Osteocyte (in vitro differentiated cells): ENCODE results near the gene MRPS26. TPM values are rescaled to one million over a fixed set of nuclear protein-coding genes. Genes with fewer than 3 reads are reported as not detected.
A peak's percentile ranks its signal among the peaks of the same experiment; 100 is the strongest.

Experiments
- DNase-seq: peaks from one replicate; pipeline ENCODE4 v3.0.0; 2021; ENCODE audit warnings: mixed read lengths; ENCODE audit not compliant: unreplicated experiment; ENCODE audit errors: extremely low spot score
- H3K27ac Mint-ChIP-seq: one replicate; pipeline ENCODE4 v1.8.0; 2021; ENCODE audit warnings: mild to moderate bottlenecking, mixed read lengths; ENCODE audit not compliant: unreplicated experiment
- H3K27me3 Mint-ChIP-seq: one replicate; pipeline ENCODE4 v1.8.0; 2021; ENCODE audit warnings: mixed read lengths; ENCODE audit not compliant: unreplicated experiment
- H3K36me3 Mint-ChIP-seq: one replicate; pipeline ENCODE4 v1.8.0; 2021; ENCODE audit warnings: mixed read lengths; ENCODE audit not compliant: unreplicated experiment
- H3K4me1 Mint-ChIP-seq: one replicate; pipeline ENCODE4 v1.8.0; 2021; ENCODE audit warnings: mixed read lengths; ENCODE audit not compliant: unreplicated experiment
- H3K4me3 Mint-ChIP-seq: one replicate; pipeline ENCODE4 v1.8.0; 2021; ENCODE audit warnings: mild to moderate bottlenecking, moderate library complexity, mixed read lengths; ENCODE audit not compliant: unreplicated experiment
- H3K9me3 Mint-ChIP-seq: one replicate; pipeline ENCODE4 v1.8.0; 2021; ENCODE audit warnings: mixed read lengths; ENCODE audit not compliant: unreplicated experiment
- long read RNA-seq: library from polyadenylated mRNA; unstranded; transcript quantifications from one replicate; pipeline ENCODE4 v2.0.0, GENCODE V29; 2021
- total RNA-seq: library from RNA; stranded (reverse); gene quantifications from 2 replicates; pipeline ENCODE4 v1.2.1, GENCODE V29; 2021
- TF ChIP-seq, protein P1 (sequence below): fragments of 200-600 bp; sonication (generic); IDR thresholded peaks from 2 replicates; pipeline ENCODE4 v1.5.0; 2021; ENCODE audit warnings: antibody characterized with exemption, mild to moderate bottlenecking, moderate library complexity

MRPS26 gene
- 40.1 and 44.4 TPM in 2 replicates for total RNA-seq
- long read RNA-seq, transcript MRPS26-201 (4 exons, 1,127 nt) = major isoform, 56 of 62 reads
- long read RNA-seq, partial matches to known transcripts = 5 of 62 reads
- long read RNA-seq, other reads (novel, unspliced or antisense) = 1 of 62 reads

- no peaks in the 10 kb centered on the region for H3K27me3 Mint-ChIP-seq
- DNase-seq = peak; percentile 92
- peaks cover 23% of the 10 kb centered on the region for H3K4me1 Mint-ChIP-seq
- H3K4me3 Mint-ChIP-seq = peak within 1 kb of the TSS; percentile 87
- TF ChIP-seq, protein P1, sequence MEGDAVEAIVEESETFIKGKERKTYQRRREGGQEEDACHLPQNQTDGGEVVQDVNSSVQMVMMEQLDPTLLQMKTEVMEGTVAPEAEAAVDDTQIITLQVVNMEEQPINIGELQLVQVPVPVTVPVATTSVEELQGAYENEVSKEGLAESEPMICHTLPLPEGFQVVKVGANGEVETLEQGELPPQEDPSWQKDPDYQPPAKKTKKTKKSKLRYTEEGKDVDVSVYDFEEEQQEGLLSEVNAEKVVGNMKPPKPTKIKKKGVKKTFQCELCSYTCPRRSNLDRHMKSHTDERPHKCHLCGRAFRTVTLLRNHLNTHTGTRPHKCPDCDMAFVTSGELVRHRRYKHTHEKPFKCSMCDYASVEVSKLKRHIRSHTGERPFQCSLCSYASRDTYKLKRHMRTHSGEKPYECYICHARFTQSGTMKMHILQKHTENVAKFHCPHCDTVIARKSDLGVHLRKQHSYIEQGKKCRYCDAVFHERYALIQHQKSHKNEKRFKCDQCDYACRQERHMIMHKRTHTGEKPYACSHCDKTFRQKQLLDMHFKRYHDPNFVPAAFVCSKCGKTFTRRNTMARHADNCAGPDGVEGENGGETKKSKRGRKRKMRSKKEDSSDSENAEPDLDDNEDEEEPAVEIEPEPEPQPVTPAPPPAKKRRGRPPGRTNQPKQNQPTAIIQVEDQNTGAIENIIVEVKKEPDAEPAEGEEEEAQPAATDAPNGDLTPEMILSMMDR = no peak
- H3K27ac Mint-ChIP-seq = peak within 1 kb of the TSS; percentile 80
- no peaks in the 10 kb centered on the region for H3K9me3 Mint-ChIP-seq
- peaks cover 16% of the 10 kb centered on the region for H3K36me3 Mint-ChIP-seq
These were observed at the start of gene MRPS26 for GRCh38 chr20:3045816-3046676. MRPS26 (plus strand) TSS chr20:3046052; CDS start chr20:3046069, 17 bp downstream.

GRCh38 chr20:2998728-2999127 is 47.1 kb upstream of the MRPS26 start:
- TF ChIP-seq, protein P1 = no peak
- H3K27ac Mint-ChIP-seq = no peak overlapping the region
- no peak overlapping the region for H3K4me3 Mint-ChIP-seq
- DNase-seq = no peak
- H3K9me3 Mint-ChIP-seq = no peaks in the 10 kb centered on the region
- H3K36me3 Mint-ChIP-seq = peaks cover 26% of the 10 kb centered on the region
- no peaks in the 10 kb centered on the region for H3K4me1 Mint-ChIP-seq
- H3K27me3 Mint-ChIP-seq = no peaks in the 10 kb centered on the region

GRCh38 chr20:3000852-3001523 is 44.9 kb upstream of the MRPS26 start:
- Mint-ChIP-seq H3K4me3 (no peak overlapping the region), H3K27me3 (no peaks in the 10 kb centered on the region), H3K27ac (no peak overlapping the region), H3K9me3 (no peaks in the 10 kb centered on the region), H3K36me3 (peaks cover 23% of the 10 kb centered on the region), H3K4me1 (no peaks in the 10 kb centered on the region)
- DNase-seq = no peak
- TF ChIP-seq, protein P1 = peak; percentile 70

DNA sequence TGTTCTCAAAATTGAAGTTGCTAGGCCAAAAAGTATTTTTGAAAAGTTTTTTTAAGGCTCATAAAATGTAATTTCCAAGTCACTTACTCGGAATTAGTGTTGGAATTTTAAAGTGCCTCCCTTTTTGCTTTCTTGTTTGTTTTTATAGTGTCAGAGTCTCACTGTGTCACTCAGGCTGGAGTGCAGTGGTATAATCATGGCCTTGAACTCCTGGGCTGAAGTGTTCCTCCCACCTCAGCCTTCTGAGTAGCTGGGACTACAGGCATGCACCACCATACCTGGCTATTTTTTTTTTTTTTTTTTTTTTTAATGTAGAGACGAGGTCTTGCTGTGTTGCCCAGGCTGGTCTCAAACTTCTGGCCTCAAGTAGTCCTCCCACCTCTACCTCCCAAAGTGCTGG is 42.4 kb upstream of the MRPS26 start:
- no peaks in the 10 kb centered on the region for H3K27me3 Mint-ChIP-seq

More for the DNA sequence above, 42.4 kb upstream of the MRPS26 start:
- Mint-ChIP-seq H3K9me3 (no peaks in the 10 kb centered on the region), H3K36me3 (peaks cover 24% of the 10 kb centered on the region), H3K4me1 (no peaks in the 10 kb centered on the region), H3K4me3 (no peak overlapping the region), H3K27ac (no peak overlapping the region)
- TF ChIP-seq, protein P1 = no peak
- DNase-seq = no peak
